Measurements from ENCODE around the gene MEG3.

MEG3 gene

DNA sequence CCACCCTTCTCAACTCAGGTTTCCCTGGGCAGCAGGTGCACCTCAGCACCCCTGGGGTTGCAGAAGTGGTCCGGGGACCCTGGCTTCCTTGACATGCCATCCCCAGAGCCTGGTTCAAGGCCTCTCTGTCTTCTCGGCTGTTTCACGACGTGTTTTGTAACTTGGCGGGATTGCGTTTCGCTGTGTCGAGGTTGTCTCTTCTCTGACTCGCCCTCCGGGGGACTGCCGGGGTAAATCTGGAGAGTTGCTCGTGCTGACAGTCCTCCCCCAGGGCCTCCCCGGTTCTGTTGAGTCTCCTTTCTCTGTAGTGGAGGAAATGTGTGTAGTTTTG is 25.6 kb downstream of the MEG3 start:
- DNase-seq: no peak

DNA sequence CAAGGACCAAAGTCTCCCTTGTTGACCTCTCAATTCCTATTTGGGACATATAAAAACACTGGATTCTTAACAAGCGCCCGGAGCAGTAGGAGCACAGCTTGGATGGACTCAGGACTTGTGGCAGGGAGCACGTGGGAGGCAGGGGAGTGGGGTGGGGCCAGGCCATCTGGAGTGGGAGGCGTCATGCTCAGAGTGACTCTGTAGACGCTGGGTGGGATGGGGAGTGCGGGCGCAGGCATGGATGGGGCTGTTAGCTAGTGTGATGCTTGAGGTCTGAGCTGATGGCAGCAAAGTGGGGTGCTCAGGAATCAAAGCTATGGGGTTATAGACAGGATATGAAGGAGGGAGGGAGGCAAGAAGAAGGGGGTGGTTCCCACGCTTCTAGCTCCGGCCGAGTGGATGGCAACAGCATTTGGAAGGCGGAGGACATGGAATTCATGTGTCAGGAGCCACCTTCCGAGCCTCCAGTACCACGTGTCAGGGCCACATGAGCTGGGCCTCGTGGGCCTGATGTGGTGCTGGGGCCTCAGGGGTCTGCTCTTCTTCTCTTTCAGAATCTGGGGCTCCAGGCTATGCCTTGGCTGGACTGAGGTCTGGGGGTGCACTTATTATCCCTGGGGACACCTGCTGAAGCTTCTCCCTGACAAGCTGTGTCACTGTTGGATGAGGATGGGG is 26.2 kb downstream of the MEG3 start:
- no peak for DNase-seq

DNA sequence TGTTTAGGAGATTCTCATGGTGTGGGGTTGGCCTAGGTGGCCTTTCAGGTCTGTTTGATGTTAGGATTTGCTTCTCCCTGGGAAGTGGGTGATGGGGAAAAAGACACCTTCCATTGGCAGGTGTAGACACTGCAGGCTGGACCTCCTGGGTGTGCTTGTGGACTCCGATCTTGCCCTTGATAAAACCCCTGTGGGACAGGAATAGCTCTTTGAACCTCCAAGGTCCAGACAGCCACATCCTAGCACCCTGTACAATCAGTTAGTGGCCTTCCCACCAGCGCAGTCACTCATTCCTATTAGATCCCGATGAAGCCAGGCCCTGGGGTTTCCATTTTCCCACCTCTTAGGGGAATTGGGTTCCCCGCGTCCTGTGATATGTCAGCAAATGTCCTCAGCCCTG is 28.5 kb downstream of the MEG3 start:
- no peak for DNase-seq

GRCh38 chr14:100855256-100855930 is 29.5 kb downstream of the MEG3 start:
- DNase-seq: no peak

GRCh38 chr14:100856056-100856950 is 30.4 kb downstream of the MEG3 start:
- DNase-seq: no peak

DNA sequence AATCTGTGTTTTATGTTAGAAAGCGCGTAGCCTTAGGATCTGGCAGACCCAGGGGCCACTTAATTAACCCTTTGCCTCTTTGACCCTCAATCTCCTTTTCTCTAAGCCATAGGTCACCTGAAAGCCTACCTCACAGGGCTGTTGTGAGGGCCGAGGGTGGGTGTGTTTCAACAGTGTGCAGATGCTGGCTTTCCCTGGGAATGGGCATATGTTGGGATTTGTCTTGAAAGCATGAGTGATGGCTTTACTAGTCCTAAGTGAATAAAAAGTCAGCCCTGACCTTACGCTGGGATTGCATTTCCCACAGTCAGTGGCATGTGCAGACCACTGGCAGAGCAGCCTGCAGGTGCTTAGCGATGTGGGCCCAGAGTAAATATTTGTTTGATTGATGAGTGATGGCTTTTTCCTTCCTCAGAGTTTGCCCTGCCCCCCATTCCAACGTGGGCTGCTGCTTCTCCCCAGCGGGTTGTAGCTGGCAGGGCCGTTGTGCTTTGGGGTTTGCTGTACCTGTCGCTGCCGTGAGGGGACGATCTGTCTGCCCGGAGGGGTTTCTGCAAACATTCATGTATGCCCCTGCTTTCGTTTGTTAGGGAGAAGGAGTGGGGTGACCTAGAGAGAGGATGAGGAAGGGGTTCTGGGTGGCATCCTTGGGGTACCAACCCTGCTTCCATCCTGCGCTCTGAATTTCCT is 31.5 kb downstream of the MEG3 start:
- no peak for DNase-seq

DNA sequence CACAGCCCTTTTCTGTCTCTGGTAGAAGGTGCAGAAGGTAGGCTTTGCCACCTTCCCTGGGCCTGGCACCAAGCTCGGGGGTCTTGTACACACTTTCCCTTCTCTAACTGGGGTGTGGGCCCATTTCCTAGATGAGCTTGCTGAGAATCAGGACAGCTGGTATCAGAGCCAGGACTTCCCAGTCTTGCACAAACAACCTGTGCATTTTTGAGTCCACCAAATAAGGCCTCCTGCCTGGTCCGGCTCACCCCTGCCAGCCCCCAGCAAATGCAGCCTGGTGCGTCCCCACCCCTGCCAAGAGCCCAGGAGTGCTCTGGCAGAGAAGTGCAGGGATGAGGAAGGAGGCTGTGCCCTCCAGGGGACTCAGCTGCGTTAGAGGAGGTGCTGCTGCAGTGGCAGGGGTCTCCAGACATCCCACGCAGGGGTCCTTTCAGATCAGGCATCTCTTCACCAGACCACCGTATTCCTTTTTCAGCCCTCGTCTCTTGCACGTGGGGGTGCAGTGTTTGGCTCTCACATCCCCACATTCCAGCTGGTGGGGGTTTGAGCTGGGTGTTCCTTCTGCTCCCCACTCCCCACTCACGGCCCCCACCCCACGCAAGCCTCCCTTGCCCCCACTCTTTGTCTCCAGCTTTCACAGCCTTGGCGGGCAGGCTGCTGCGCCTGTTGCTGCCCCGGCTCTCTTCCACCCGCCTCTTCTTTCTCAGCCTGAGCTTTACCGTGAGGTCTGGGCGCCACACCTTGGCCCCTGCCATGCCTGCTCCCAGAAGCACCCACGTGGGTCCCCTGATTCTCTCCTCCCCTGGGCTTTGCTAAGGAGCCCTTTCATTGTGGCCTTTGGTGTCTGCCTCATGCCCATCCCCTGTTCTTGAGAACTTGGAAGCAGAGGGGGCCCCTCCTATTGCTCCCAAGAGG is 32.3 kb downstream of the MEG3 start:
- DNase-seq: no peak

DNA sequence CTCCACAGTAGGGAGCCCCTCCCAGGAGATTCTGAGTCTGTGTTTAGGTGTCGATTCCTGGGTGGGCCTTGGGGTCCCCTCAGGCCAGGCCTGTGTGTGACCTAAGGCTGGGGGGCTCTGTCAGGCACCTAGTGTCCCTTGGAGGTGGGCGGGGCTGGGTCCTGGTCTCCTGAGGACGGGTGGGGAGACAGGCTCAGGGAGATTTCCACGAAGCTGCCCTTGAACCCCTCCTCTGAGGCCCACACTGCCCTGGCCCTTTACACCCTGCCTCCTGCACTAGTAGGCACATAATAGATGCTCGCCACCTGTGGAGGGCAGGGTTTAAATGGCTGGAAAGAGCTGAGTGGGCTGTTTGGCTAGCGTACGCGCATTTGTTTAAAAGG is 32.9 kb downstream of the MEG3 start:
- DNase-seq: no peak

DNA sequence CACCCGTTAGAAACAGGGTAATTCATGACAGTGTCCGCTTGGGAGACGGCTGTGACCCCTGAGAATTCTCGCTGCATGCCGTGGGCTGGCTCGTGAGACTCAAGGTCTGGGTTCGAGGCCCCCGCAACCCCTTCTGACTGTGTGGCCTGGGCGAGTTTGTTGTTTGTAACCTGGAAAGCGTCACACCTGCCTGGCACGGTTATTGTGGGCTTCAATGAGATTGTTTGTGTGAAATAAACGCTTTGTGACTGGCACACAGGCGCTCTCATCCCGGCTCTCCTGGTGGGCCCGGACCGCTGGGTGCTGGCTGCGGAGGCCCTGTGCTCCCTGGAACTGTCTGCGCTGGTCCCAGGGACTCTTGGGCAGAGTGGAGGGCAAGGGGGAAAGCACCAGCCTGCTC is 33.9 kb downstream of the MEG3 start:
- DNase-seq: no peak

- no peak for DNase-seq
These were observed 34.8 kb downstream of the MEG3 start for GRCh38 chr14:100860556-100861187.

GRCh38 chr14:100861188-100861936 is 35.4 kb downstream of the MEG3 start:
- no peak for DNase-seq

- DNase-seq: no peak
These were observed 36.0 kb downstream of the MEG3 start for GRCh38 chr14:100861937-100862247.

DNA sequence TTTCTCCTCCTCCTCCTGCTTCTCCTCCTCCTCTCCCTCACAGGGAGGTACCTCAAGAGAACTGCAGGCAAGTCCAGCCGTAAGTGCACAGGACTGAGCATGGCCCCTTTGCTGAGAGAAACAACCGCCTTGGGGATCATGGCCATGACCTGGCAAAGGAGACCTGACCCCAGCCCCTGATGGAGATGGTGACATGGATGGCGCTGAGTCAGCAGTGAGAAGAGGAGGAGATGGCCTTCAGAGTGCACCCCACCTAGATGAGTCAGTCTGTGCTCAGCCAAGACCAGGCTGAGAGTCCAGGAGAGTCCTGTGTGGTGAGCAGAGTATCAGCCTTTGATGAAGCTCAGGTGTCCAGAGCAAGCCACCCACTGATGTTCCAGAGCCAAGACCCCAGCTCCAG is 36.4 kb downstream of the MEG3 start:
- no peak for DNase-seq

DNA sequence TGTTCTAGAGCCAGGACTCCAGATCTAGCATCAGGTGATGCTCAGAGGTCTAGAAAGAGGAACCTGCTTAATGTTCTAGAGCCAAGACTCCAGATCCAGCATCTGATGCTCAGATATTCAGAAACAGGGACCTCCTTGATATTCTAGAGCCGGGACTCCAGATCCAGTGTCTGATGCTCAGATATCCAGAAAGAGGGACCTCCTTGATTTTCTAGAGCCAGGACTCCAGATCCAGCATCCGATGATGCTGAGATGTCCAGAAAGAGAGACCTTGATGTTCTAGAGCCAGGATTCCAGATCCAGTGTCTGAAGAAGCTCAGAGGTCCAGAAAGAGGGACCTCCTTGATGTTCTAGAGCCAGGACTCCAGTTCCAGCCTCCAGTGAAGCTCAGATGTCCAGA is 36.9 kb downstream of the MEG3 start:
- DNase-seq: no peak

DNA sequence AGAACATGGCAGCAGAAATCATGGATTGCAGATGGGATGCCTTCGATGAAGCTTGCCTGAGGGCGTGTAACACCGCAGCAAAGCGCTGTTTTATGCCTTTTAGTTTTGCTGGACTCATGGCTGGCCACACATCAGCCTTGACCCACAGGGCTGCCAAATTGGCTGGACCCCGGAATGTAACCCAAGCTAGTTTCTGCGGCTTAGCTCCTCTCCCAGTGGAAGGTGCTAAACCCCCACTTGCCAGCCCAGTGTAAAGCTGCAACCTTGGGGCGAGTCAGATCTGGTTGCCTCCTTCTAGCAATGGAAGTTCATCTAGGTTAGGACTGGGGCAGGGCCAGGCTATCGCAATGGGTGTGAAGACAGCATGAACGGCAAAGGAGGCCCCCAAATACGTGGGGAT is 38.3 kb downstream of the MEG3 start:
- DNase-seq: no peak

GRCh38 chr14:100864960-100865681 is 39.2 kb downstream of the MEG3 start:
- no peak for DNase-seq

- no peak for DNase-seq
These were observed 40.0 kb downstream of the MEG3 start for GRCh38 chr14:100865682-100866591.

DNA sequence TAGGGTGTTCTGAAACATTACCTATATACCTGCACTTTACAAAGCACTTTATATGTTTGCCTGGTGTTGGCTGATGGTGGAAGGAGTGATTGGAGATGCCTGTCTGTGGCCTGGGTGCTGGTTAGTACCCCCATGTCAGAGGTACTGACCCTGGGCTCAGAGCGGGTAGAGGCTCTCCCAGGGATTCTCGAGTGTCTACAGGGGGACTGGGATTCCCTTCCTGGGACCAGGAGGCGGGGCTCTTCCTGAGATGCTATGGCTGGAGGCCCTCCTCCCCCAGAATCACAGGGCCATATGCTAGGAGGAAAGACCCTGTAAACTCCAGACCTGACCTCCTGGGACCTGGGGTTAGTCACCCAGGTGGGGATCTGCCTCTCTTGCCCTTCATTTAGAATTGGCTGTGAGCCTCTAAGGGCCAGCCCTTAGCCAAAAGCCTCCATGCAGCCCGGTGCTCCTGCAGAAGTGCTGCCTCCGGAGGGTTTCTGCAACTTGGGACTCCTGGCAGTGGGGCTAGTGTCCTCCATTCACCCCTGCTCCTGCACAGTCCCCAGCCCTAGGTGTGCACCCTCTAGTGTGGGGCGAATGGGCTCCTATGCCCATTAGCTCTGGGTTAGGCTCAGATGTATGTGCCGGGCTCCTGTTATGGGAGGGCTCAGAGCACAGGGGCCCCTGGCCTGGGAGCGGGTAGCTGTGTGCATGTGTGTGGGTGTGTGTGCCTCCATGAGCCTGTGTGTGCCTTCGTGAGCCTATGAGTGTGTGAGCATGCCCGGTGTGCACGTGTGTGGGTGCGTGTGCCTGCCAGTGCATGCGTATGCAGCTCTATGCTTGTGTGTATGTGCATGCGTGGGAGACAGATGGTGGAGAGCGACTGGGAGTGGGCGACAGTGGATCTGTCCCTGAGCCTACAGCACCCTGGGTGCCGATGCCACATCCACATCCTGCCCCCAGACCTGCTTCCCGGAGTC is 41.0 kb downstream of the MEG3 start:
- DNase-seq: no peak
